GM12891 (cell line): ENCODE measurements around the gene CHRNA3.
A peak's percentile ranks its signal among the peaks of the same experiment; 100 is the strongest.
"Not testable (repeated sequence)": the region's sequence is repeated elsewhere in the genome, so short reads cannot be mapped to it uniquely, and the experiment has no call there.

Experiments
- DNase-seq: peaks from one replicate; pipeline ENCODE4 v3.0.0; 2011; ENCODE audit warnings: low spot score; ENCODE audit not compliant: insufficient read length
- FAIRE-seq: peaks from 2 replicates; lab custom pipeline; 2011; peaks lifted over from hg19 to GRCh38; lab: Jason Lieb, UNC
- PAX5 ChIP-seq: IDR thresholded peaks from 2 replicates; pipeline ENCODE4 v1.6.1; 2011; ENCODE audit warnings: low read length, moderate library complexity, mild to moderate bottlenecking; ENCODE audit not compliant: insufficient read depth, severe bottlenecking
- POLR2A ChIP-seq: IDR thresholded peaks from 2 replicates; pipeline ENCODE4 v1.6.1; 2011; ENCODE audit warnings: low read depth, low read length, control low read depth
- POLR2AphosphoS5 ChIP-seq: IDR thresholded peaks from 2 replicates; pipeline ENCODE4 v1.6.1; 2011; ENCODE audit warnings: low read depth, low read length, control low read depth
- POU2F2 ChIP-seq: IDR thresholded peaks from 2 replicates; pipeline ENCODE4 v1.6.1; 2011; ENCODE audit warnings: low read depth, mild to moderate bottlenecking, control low read depth, low read length, moderate library complexity
- SPI1 ChIP-seq: IDR thresholded peaks from 2 replicates; pipeline ENCODE4 v1.6.1; 2011; ENCODE audit warnings: low read depth, low read length, control low read depth
- TAF1 ChIP-seq: IDR thresholded peaks from 2 replicates; pipeline ENCODE4 v1.6.1; 2011; ENCODE audit warnings: low read depth, low read length, control low read depth

Gene CHRNA3

DNA sequence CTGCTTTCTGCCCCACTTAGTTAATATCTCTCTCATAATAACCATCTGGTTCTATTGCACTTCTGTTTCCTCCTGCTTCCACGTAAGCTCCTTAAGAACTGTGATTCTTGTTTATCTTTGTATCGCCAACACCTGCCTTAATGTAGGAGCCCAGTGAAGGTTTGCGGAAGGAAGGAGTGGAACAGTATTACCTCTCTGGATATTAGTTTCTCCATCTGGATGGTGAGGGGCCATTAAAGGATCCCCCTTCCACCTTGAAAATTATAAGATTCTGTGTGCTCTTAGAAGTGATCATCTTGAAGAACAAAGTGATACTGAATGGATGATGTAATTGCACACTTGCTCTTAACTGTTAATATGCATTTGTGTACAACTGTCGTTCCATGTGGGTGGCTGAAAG lies 53.3 kb downstream of the CHRNA3 start:
- TF ChIP-seq POU2F2: no peak
- no peak for TF ChIP-seq PAX5
- TF ChIP-seq POLR2A: no peak
- TF ChIP-seq SPI1: no peak
- DNase-seq (no peak), FAIRE-seq (no peak)

DNA sequence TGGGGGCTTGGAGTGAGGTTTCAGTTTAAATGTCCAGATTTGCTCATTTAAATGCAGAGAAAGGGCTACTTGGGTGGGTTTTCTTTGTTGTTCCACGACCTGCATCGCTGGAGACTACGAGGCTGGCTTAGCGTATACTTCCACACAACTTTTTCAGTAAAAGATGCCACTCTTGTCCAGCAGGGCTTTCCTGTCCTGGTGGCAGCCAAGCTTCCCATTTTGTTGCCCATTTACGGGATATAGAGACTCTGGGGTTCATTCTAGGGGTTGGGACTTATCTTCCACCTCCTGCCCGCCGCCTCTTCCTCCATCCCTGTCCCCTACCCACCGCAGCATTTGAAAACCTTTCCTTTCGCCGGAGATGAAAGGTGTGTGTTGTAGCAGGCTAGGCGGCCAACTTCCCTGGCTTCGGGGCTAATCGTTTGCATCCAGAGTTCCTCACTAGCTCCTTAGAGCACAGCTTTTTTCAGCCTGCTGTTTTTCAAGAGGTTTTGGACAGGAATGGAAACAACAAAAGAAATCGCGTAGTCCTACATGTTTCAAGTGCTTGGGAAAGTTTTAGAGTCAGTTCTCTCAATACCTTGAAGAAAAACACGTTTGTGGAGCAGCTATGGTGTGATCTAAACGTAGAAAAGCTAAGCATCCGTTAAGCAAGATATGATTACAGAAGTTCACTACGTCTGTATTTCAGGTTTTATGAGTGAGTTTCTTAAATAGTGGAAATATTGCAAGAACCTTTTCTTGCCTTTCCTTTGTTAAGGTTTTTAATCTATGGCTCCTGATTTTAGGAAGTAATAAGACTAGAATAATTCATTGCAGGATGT lies 54.6 kb downstream of the CHRNA3 start:
- FAIRE-seq (no peak), DNase-seq (no peak)
- no peak for TF ChIP-seq PAX5
- TF ChIP-seq TAF1: no peak

GRCh38 chr15:78565097-78565950 lies 55.5 kb downstream of the CHRNA3 start, which contains the start of gene CHRNA5:
Gene CHRNA5, plus strand, starts transcription at chr15:78565520. Its CDS starts 200 bp downstream, at chr15:78565720.
- peak; percentile 46 for DNase-seq
- FAIRE-seq: peak; percentile 69
- no peak for TF ChIP-seq POLR2AphosphoS5
- TF ChIP-seq SPI1: no peak
- no peak for TF ChIP-seq POLR2A
- no peak for TF ChIP-seq POU2F2
- TF ChIP-seq TAF1: no peak
- no peak for TF ChIP-seq PAX5

DNA sequence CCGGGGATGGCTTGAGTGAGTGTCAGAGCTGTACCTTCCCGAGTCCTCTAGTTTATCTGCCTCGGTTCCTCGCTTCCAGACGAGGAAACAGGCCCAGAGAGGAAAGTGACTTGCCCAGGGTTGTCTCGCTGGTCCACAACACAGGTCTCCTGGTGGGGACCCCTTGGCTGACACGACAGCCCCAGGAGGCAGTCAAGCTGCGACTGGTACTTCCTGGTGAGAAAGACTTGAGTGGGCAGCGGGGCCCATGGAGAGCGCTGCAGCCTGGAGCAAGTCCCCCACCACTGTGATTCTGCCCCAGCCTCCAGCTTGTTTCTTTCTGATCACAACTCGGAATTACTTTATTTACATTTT lies 56.1 kb downstream of the CHRNA3 start:
- no peak for DNase-seq
- TF ChIP-seq POLR2A (no peak), POLR2AphosphoS5 (no peak), SPI1 (no peak)
- no peak for FAIRE-seq

DNA sequence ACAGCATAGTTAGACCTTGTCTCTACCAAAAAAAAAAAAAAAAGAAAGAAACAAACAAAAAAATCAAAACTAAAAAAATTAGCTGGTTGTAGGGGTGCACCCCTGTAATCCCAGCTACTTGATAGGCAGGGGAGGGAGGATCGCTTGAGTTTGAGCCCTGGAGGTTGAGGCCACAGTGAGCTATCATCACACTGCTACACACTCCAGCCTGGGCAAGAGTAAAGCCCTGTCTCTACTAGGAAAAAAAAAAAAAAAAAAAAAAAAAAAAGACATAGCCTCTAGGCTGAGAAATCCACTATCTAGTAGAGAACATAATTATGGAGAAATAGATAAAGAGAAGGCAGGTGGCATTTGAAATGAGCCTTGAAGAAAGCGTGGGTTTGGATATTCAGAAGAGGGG lies 57.7 kb downstream of the CHRNA3 start:
- no peak for FAIRE-seq
- TF ChIP-seq SPI1 (no peak), TAF1 (no peak), POLR2AphosphoS5 (no peak), POLR2A (no peak), POU2F2 (no peak), PAX5 (no peak)

GRCh38 chr15:78561490-78561889 lies 59.3 kb downstream of the CHRNA3 start:
- DNase-seq: no peak
- no peak for TF ChIP-seq POLR2AphosphoS5
- TF ChIP-seq POU2F2: no peak
- TF ChIP-seq TAF1: no peak
- TF ChIP-seq PAX5: no peak
- TF ChIP-seq SPI1: no peak
- TF ChIP-seq POLR2A: no peak
- FAIRE-seq: no peak

More for the DNA sequence above, 57.7 kb downstream of the CHRNA3 start:
- DNase-seq: no peak

- not testable (repeated sequence) for DNase-seq, FAIRE-seq
Observed at GRCh38 chr15:78560201-78560600, 60.6 kb downstream of the CHRNA3 start.

DNA sequence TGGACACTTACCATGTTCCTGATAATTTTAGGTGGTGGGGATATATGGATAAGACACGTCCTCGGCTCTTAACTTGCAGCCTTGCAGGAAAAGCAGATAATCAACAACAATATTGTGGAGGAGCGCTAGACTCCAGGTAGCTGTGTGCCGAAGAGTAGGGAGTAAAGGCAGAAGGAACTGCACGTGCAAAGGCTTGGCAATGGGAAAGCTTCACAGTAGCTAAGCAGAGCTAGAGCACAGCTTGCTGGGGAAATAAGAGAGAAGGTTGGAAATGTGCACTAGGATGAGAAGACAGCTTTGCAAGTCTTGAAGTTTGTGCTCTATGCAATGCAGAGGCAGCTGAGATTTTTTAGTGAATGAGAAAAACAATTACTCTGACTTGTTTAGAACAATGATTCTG lies 68.2 kb downstream of the CHRNA3 start:
- DNase-seq: no peak
- FAIRE-seq: no peak
- TF ChIP-seq POU2F2: no peak
- no peak for TF ChIP-seq POLR2A
- no peak for TF ChIP-seq POLR2AphosphoS5
- no peak for TF ChIP-seq SPI1
- no peak for TF ChIP-seq PAX5
- no peak for TF ChIP-seq TAF1

GRCh38 chr15:78551902-78552301 lies 68.9 kb downstream of the CHRNA3 start:
- DNase-seq: no peak
- no peak for FAIRE-seq
- TF ChIP-seq POLR2AphosphoS5 (no peak), PAX5 (no peak), TAF1 (no peak), POLR2A (no peak), POU2F2 (no peak), SPI1 (no peak)

GRCh38 chr15:78550815-78551214 lies 70.0 kb downstream of the CHRNA3 start:
- DNase-seq: no peak
- FAIRE-seq: peak; percentile 43
- TF ChIP-seq SPI1 (no peak), POLR2A (no peak), POLR2AphosphoS5 (no peak), TAF1 (no peak), PAX5 (no peak), POU2F2 (no peak)
